A549 (cell line): ENCODE data around the gene C14orf119. TPM values are rescaled to one million over a fixed set of nuclear protein-coding genes. Genes with fewer than 3 reads are reported as not detected.

Experiments
- ATAC-seq, 2 experiments: fragments of 200-7000 bp in 1 of 2; fragments of >200 bp in 1 of 2; cut with Nextera tagmentation in 1 of 2; cut with Tn5 transposase in 1 of 2; 3 replicates each; pipeline versions ENCODE4 v1.8.0 to v1.9.1; 2018 to 2020; ENCODE audit warnings: mild to moderate bottlenecking in 1 of 2, moderate library complexity in 1 of 2
- CTCF ChIA-PET: fragments of 300-600 bp; sonication (Branson Sonifier 250); formaldehyde crosslinking; extraction: SDS; loops from one replicate; lab custom pipeline; 2021; ENCODE audit warnings: antibody characterized with exemption, inconsistent platforms; lab: Yijun Ruan, JAX
- POLR2A ChIA-PET: fragments of 350-600 bp; formaldehyde crosslinking; extraction: SDS; loops from one replicate; lab custom pipeline; 2021; ENCODE audit warnings: antibody characterized with exemption, inconsistent platforms; lab: Yijun Ruan, JAX
- DNase-seq, 2 experiments: peaks; one replicate each; pipeline versions ENCODE4 v3.0.0 to v3.0.0-alpha.2; 2011 to 2016; ENCODE audit warnings: low read depth in 1 of 2, low spot score in 1 of 2
- FAIRE-seq: peaks from 2 replicates; lab custom pipeline; 2011; peaks lifted over from hg19 to GRCh38; lab: Jason Lieb, UNC
- H3K27ac ChIP-seq, 2 experiments: fragments of >200 bp; sonication (Bioruptor Twin); formaldehyde crosslinking; 3 replicates each; pipeline ENCODE4 v1.5.1; 2016 to 2017
- H3K4me1 ChIP-seq: fragments of >200 bp; sonication (Bioruptor Twin); formaldehyde crosslinking; 3 replicates; pipeline ENCODE4 v1.6.1; 2016
- H3K4me2 ChIP-seq: fragments of >200 bp; sonication (Bioruptor Twin); formaldehyde crosslinking; 3 replicates; pipeline ENCODE4 v1.6.1; 2016
- H3K4me3 ChIP-seq: fragments of >200 bp; sonication (Bioruptor Twin); formaldehyde crosslinking; 3 replicates; pipeline ENCODE4 v1.5.1; 2016
- H3K9me3 ChIP-seq: fragments of >200 bp; sonication (Bioruptor Twin); formaldehyde crosslinking; 3 replicates; pipeline ENCODE4 v1.6.1; 2016
- BHLHE40 ChIP-seq: IDR thresholded peaks from 2 replicates; pipeline ENCODE4 v1.6.1; 2012; ENCODE audit warnings: low read depth, low read length, inconsistent platforms
- CBX2 ChIP-seq: fragments of 200-600 bp; sonication (generic); IDR thresholded peaks from 2 replicates; pipeline ENCODE4 v1.6.1; 2016; ENCODE audit warnings: low read depth, mild to moderate bottlenecking, borderline replicate concordance
- GATA3 ChIP-seq: IDR thresholded peaks from 2 replicates; pipeline ENCODE4 v1.6.1; 2012; ENCODE audit warnings: borderline replicate concordance
- HEYL ChIP-seq: fragments of 250-450 bp; sonication (Bioruptor Pico); IDR thresholded peaks from 2 replicates; pipeline ENCODE4 v1.8.0; 2021; ENCODE audit warnings: mild to moderate bottlenecking, moderate library complexity
- HOXB5 ChIP-seq: fragments of 250-450 bp; sonication (Bioruptor Pico); IDR thresholded peaks from 2 replicates; pipeline ENCODE4 v1.5.0; 2020; ENCODE audit warnings: mild to moderate bottlenecking, moderate library complexity
- JUN ChIP-seq, 2 experiments: fragments of >200 bp; sonication (Bioruptor Twin); formaldehyde crosslinking; IDR thresholded peaks; 2 replicates in 1 of 2; 3 replicates in 1 of 2; pipeline ENCODE4 v1.6.1; 2016 to 2017
- JUNB ChIP-seq: fragments of >200 bp; sonication (Bioruptor Twin); formaldehyde crosslinking; IDR thresholded peaks from 2 replicates; pipeline ENCODE4 v1.6.1; 2016
- MAZ ChIP-seq: fragments of 150-350 bp; IDR thresholded peaks from 2 replicates; pipeline ENCODE4 v1.6.1; 2014; ENCODE audit warnings: antibody characterized with exemption, low read depth, low read length, borderline replicate concordance
- NFE2L2 ChIP-seq: fragments of 150-350 bp; conservative IDR thresholded peaks from 2 replicates; pipeline ENCODE4 v1.6.1; 2014; ENCODE audit warnings: low read length
- NPAS2 ChIP-seq: fragments of 250-450 bp; sonication (Bioruptor Pico); IDR thresholded peaks from 2 replicates; pipeline ENCODE4 v1.8.0; 2022; ENCODE audit warnings: mild to moderate bottlenecking, moderate library complexity, borderline replicate concordance
- NR3C1 ChIP-seq: fragments of >200 bp; sonication (Bioruptor Twin); formaldehyde crosslinking; IDR thresholded peaks from 3 replicates; pipeline ENCODE4 v1.6.1; 2017
- POLR2A ChIP-seq: IDR thresholded peaks from 2 replicates; pipeline ENCODE4 v1.6.1; 2012; ENCODE audit warnings: mild to moderate bottlenecking, low read length
- ZFP36 ChIP-seq: fragments of 450-650 bp; IDR thresholded peaks from 2 replicates; pipeline ENCODE4 v1.6.1; 2014; ENCODE audit warnings: borderline replicate concordance; ENCODE audit not compliant: partially characterized antibody
- ZNF302 ChIP-seq: fragments of 250-450 bp; sonication (Bioruptor Pico); IDR thresholded peaks from 2 replicates; pipeline ENCODE4 v1.9.0; 2021; ENCODE audit warnings: inconsistent platforms, mild to moderate bottlenecking, moderate library complexity
- ZSCAN20 ChIP-seq: fragments of 250-450 bp; sonication (Bioruptor Pico); IDR thresholded peaks from 2 replicates; pipeline ENCODE4 v1.8.0; 2022; ENCODE audit warnings: mild to moderate bottlenecking, moderate library complexity
- WGBS: methylation state at CpG from one replicate; pipeline ENCODE4 v1.1.6; 2017; ENCODE audit errors: missing lambda C conversion rate; 5-methylcytosine and 5-hydroxymethylcytosine counted together
- polyA plus RNA-seq, 4 experiments: library from polyadenylated mRNA; depleted of rRNA in 3 of 4; stranded (reverse); fragments of >200 nt; fragmentation: RNase III in 1 of 4; extraction: RNeasy Plus Mini Kit Qiagen cat#74134 plus additional on column Dnase treatment in 1 of 4; gene quantifications; 2 replicates in 3 of 4; 3 replicates in 1 of 4; pipeline ENCODE4 v1.2.3, GENCODE V29; 2011 to 2017
- TF ChIP-seq, protein P1 (sequence below): fragments of 250-450 bp; sonication (Bioruptor Pico); IDR thresholded peaks from 2 replicates; pipeline ENCODE4 v1.5.0; 2020; ENCODE audit warnings: low read depth, mild to moderate bottlenecking, moderate library complexity
- TF ChIP-seq, protein P2 (sequence below): IDR thresholded peaks from 2 replicates; pipeline ENCODE4 v1.6.1; 2012
- TF ChIP-seq, protein P3 (sequence below): fragments of >200 bp; sonication (Bioruptor Twin); formaldehyde crosslinking; IDR thresholded peaks from 3 replicates; pipeline ENCODE4 v1.5.1; 2016

C14orf119 gene
- polyA plus RNA-seq, 2 of the 4 experiments (the other 2 are of a cell fraction): 82.5 to 102 TPM

DNA sequence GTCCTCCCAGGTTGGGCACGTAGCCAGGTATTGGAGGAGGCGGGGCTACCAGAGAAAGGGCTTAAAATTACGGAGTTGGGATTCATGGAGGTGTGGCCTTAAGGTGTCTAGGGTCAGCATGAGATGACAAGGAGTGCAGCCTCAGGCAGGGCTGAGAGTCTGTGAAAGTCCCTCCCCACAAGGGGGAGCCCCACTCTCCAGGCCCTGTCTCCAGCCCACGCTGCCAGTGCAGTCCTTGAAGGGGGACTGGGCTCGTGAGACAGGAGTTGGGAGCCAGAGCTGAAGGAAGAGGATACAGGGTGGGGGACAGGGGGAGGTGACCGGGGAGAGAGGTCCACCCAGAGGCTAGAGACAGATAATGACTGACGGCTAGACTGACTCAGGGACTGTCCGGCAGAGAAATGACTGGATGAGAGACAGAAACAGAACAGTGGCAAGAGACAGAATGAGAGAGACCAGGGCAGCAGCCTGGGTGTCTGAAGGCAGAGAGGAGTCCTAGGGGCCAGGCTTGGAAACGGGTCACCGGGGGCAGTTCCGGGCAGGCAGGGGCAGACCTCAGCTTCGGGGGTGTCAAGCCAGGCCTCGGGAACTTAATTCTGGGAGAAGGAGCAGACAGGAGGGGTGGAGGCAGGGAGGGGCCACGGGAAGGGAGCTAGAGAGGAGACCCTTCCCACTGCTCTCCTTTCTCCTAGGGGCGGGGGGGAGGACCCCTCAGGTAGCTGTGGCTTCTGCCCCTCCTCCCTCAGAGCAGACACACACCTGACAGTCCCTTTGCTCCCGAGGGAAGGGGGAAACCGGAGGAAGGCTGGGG lies 39.0 kb upstream of the C14orf119 start (continued):
- TF ChIP-seq, protein P1, sequence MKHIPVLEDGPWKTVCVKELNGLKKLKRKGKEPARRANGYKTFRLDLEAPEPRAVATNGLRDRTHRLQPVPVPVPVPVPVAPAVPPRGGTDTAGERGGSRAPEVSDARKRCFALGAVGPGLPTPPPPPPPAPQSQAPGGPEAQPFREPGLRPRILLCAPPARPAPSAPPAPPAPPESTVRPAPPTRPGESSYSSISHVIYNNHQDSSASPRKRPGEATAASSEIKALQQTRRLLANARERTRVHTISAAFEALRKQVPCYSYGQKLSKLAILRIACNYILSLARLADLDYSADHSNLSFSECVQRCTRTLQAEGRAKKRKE (CRISPR knock-in tag): no peak
- TF ChIP-seq JUNB (no peak), NFE2L2 (no peak), NPAS2 (CRISPR knock-in tag) (no peak), HEYL (no peak), MAZ (0 out of 2 replicates have a peak, but pooled peaks have one; percentile 47), ZSCAN20 (CRISPR knock-in tag) (no peak), HOXB5 (CRISPR knock-in tag) (no peak), POLR2A (no peak), ZNF302 (CRISPR knock-in tag) (no peak), JUN (IDR thresholded peaks at IDR 0.05) (no peak), ZFP36 (no peak), BHLHE40 (no peak), NR3C1 (no peak), GATA3 (0 out of 2 replicates have a peak, but pooled peaks have one; percentile 1), CBX2 (no peak)
- TF ChIP-seq, protein P2, sequence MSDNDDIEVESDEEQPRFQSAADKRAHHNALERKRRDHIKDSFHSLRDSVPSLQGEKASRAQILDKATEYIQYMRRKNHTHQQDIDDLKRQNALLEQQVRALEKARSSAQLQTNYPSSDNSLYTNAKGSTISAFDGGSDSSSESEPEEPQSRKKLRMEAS: peak; percentile 67
- TF ChIP-seq, protein P3, sequence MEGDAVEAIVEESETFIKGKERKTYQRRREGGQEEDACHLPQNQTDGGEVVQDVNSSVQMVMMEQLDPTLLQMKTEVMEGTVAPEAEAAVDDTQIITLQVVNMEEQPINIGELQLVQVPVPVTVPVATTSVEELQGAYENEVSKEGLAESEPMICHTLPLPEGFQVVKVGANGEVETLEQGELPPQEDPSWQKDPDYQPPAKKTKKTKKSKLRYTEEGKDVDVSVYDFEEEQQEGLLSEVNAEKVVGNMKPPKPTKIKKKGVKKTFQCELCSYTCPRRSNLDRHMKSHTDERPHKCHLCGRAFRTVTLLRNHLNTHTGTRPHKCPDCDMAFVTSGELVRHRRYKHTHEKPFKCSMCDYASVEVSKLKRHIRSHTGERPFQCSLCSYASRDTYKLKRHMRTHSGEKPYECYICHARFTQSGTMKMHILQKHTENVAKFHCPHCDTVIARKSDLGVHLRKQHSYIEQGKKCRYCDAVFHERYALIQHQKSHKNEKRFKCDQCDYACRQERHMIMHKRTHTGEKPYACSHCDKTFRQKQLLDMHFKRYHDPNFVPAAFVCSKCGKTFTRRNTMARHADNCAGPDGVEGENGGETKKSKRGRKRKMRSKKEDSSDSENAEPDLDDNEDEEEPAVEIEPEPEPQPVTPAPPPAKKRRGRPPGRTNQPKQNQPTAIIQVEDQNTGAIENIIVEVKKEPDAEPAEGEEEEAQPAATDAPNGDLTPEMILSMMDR: peak; percentile 80

GRCh38 chr14:23056956-23057756 lies 38.1 kb upstream of the C14orf119 start, which contains the start of gene CDH24:
TSS of gene CDH24 (minus strand) at chr14:23057520. CDS start at chr14:23055733, 1,787 bp downstream.
- Histone ChIP-seq H3K9me3 (no peaks in the 10 kb centered on the region), H3K4me3 (peak within 1 kb of the TSS; percentile 71), H3K27ac (peak within 1 kb of the TSS; percentile 76 to 89), H3K4me1 (peaks cover 32% of the 10 kb centered on the region), H3K4me2 (peak within 1 kb of the TSS; percentile 97)
- DNase-seq: peak; percentile 58 to 64
- no peak for FAIRE-seq
- CTCF ChIA-PET: interaction anchor here (0.8 to 33.8 kb wide), 60 partner anchors 9 to 672 kb away, joined by 3 to 1206 read pairs (median 6); partner anchors contain the start of genes ACIN1, AJUBA, C14orf119 and HAUS4
- POLR2A ChIA-PET: interaction anchor here (0.6 to 2.8 kb wide), 8 partner anchors 13 to 292 kb away, joined by 3 to 20 read pairs (median 6); partner anchors contain the start of genes AJUBA and PRMT5
- 8% methylated on average over 24 of the region's 73 CpGs for WGBS
- TF ChIP-seq, protein P2: no peak
- peak; percentile 49 for TF ChIP-seq POLR2A
- TF ChIP-seq, all 56 proteins: peak for 1
- peak; percentile 52 to 68 for ATAC-seq
